H1 (cell line): ENCODE data around the gene COL20A1. TPM values are rescaled to one million over a fixed set of nuclear protein-coding genes. Genes with fewer than 3 reads are reported as not detected.

Source experiments
- CTCF ChIA-PET: fragments of 300-600 bp; sonication (Branson Sonifier 250); formaldehyde crosslinking; loops from one replicate; lab custom pipeline; 2021; ENCODE audit not compliant: partially characterized antibody; lab: Charles Lee
- POLR2A ChIA-PET: fragments of 300-600 bp; sonication (Branson Sonifier 250); formaldehyde crosslinking; loops from one replicate; lab custom pipeline; 2021; ENCODE audit warnings: inconsistent platforms; ENCODE audit not compliant: partially characterized antibody; lab: Charles Lee
- DNase-seq, 2 experiments: peaks; one replicate each; pipeline versions ENCODE4 v3.0.0 to v3.0.0-alpha.2; 2010 to 2022; ENCODE audit warnings: low spot score in 2 of 2, low read depth in 1 of 2, mixed read lengths in 1 of 2
- FAIRE-seq: peaks from 2 replicates; lab custom pipeline; 2011; peaks lifted over from hg19 to GRCh38; lab: Jason Lieb, UNC
- H2AFZ ChIP-seq: 2 replicates; pipeline ENCODE4 v1.8.1; 2012; ENCODE audit warnings: low read length, inconsistent platforms
- H2AK5ac ChIP-seq: 2 replicates; pipeline ENCODE4 v1.6.1; 2013; ENCODE audit warnings: low read depth, low read length
- H2BK120ac ChIP-seq: replicated peaks from 2 replicates; pipeline ENCODE3; 2013; ENCODE audit warnings: low read depth, low read length, inconsistent platforms
- H2BK12ac ChIP-seq: 2 replicates; pipeline ENCODE4 v1.6.1; 2013; ENCODE audit warnings: low read depth, low read length
- H2BK15ac ChIP-seq: 2 replicates; pipeline ENCODE4 v1.6.1; 2013; ENCODE audit warnings: low read length
- H2BK20ac ChIP-seq: 2 replicates; pipeline ENCODE4 v1.6.1; 2013; ENCODE audit warnings: low read length
- H2BK5ac ChIP-seq: 2 replicates; pipeline ENCODE4 v1.6.1; 2013; ENCODE audit warnings: low read depth, low read length
- H3K14ac ChIP-seq: 2 replicates; pipeline ENCODE4 v1.6.1; 2013; ENCODE audit warnings: inconsistent platforms; ENCODE audit not compliant: insufficient read length
- H3K18ac ChIP-seq: 2 replicates; pipeline ENCODE4 v1.6.1; 2013; ENCODE audit warnings: low read length; ENCODE audit errors: extremely low read depth
- H3K23ac ChIP-seq: 2 replicates; pipeline ENCODE4 v1.6.1; 2013; ENCODE audit warnings: inconsistent platforms; ENCODE audit not compliant: insufficient read length
- H3K23me2 ChIP-seq: 2 replicates; pipeline ENCODE4 v1.6.1; 2013; ENCODE audit warnings: low read depth, low read length
- H3K27ac ChIP-seq: 2 replicates; pipeline ENCODE4 v1.6.1; 2011; ENCODE audit warnings: low read depth, low read length, inconsistent platforms
- H3K27me3 ChIP-seq, 4 experiments: replicated peaks in 1 of 4; 1 replicate in 1 of 4; 2 replicates in 3 of 4; pipeline versions ENCODE4 v1.6.1 to v1.8.1; 2011 to 2013; ENCODE audit warnings: low read length in 3 of 4, mild to moderate bottlenecking in 3 of 4, inconsistent platforms in 2 of 4, mixed read lengths in 2 of 4, moderate library complexity in 1 of 4; ENCODE audit not compliant: control insufficient read depth in 3 of 4, insufficient read depth in 3 of 4; ENCODE audit errors: extremely low read depth in 1 of 4
- H3K36me3 ChIP-seq, 4 experiments: 2 replicates each; pipeline versions ENCODE4 v1.6.1 to v1.8.1; 2011 to 2013; ENCODE audit warnings: mild to moderate bottlenecking in 4 of 4, low read length in 3 of 4, moderate library complexity in 2 of 4, control low read depth in 1 of 4, inconsistent platforms in 1 of 4; ENCODE audit not compliant: insufficient read depth in 4 of 4, control insufficient read depth in 2 of 4
- H3K4ac ChIP-seq: replicated peaks from 2 replicates; pipeline ENCODE3; 2013; ENCODE audit warnings: low read length, low read depth, mixed read lengths, inconsistent platforms; ENCODE audit not compliant: insufficient read length
- H3K4me1 ChIP-seq, 4 experiments: replicated peaks in 1 of 4; 1 replicate in 1 of 4; 2 replicates in 3 of 4; pipeline versions ENCODE4 v1.6.1 to v1.8.1; 2011 to 2013; ENCODE audit warnings: low read length in 3 of 4, inconsistent platforms in 2 of 4, mixed read lengths in 1 of 4; ENCODE audit not compliant: insufficient read depth in 4 of 4, control insufficient read depth in 3 of 4
- H3K4me2 ChIP-seq, 2 experiments: 2 replicates each; pipeline versions ENCODE4 v1.6.1 to v1.8.1; 2011 to 2013; ENCODE audit warnings: low read depth in 2 of 2, low read length in 2 of 2, control low read depth in 1 of 2, inconsistent platforms in 1 of 2, mild to moderate bottlenecking in 1 of 2; ENCODE audit not compliant: insufficient read depth in 1 of 2
- H3K4me3 ChIP-seq, 4 experiments: fragments of 200-600, 300-600 bp in 1 of 4; sonication (generic), shearing (Covaris generic), sonication (Bioruptor Twin) in 1 of 4; 2 replicates each; pipeline versions ENCODE4 v1.5.1 to v1.8.1; 2011 to 2016; ENCODE audit warnings: low read length in 4 of 4, low read depth in 3 of 4, control low read depth in 2 of 4, inconsistent platforms in 2 of 4, mild to moderate bottlenecking in 2 of 4, mixed read lengths in 1 of 4, moderate library complexity in 1 of 4; ENCODE audit not compliant: insufficient read depth in 2 of 4; ENCODE audit errors: extremely low read depth in 1 of 4
- H3K56ac ChIP-seq: replicated peaks from 2 replicates; pipeline ENCODE3; 2013; ENCODE audit warnings: low read depth, mild to moderate bottlenecking, mixed read lengths, low read length, inconsistent platforms; ENCODE audit not compliant: insufficient read length
- H3K79me1 ChIP-seq: 2 replicates; pipeline ENCODE4 v1.6.1; 2013; ENCODE audit warnings: low read depth, low read length, control low read depth
- H3K79me2 ChIP-seq, 2 experiments: 2 replicates each; pipeline versions ENCODE4 v1.6.1 to v1.8.1; 2012 to 2013; ENCODE audit warnings: low read length in 2 of 2, mild to moderate bottlenecking in 2 of 2, inconsistent platforms in 1 of 2; ENCODE audit not compliant: insufficient read depth in 2 of 2, control insufficient read depth in 1 of 2
- H3K9ac ChIP-seq, 4 experiments: replicated peaks in 1 of 4; 1 replicate in 1 of 4; 2 replicates in 3 of 4; pipeline versions ENCODE4 v1.6.1 to v1.8.1; 2011 to 2013; ENCODE audit warnings: low read depth in 3 of 4, low read length in 3 of 4, control low read depth in 2 of 4, mild to moderate bottlenecking in 2 of 4, moderate library complexity in 2 of 4, inconsistent platforms in 1 of 4; ENCODE audit errors: extremely low read depth in 1 of 4
- H3K9me3 ChIP-seq, 2 experiments: 2 replicates each; pipeline versions ENCODE4 v1.6.1 to v1.8.1; 2012 to 2013; ENCODE audit warnings: mild to moderate bottlenecking in 2 of 2, moderate library complexity in 2 of 2, control low read depth in 1 of 2, inconsistent platforms in 1 of 2, low read depth in 1 of 2, low read length in 1 of 2, mixed read lengths in 1 of 2; ENCODE audit not compliant: insufficient read depth in 2 of 2
- H4K20me1 ChIP-seq, 2 experiments: replicated peaks in 1 of 2; 2 replicates each; pipeline versions ENCODE3 to v1.8.1; 2011 to 2013; ENCODE audit warnings: inconsistent platforms in 2 of 2, low read length in 2 of 2, mild to moderate bottlenecking in 1 of 2; ENCODE audit not compliant: insufficient read depth in 2 of 2, control insufficient read depth in 1 of 2
- H4K5ac ChIP-seq: 2 replicates; pipeline ENCODE4 v1.6.1; 2013; ENCODE audit warnings: low read length, low read depth, mixed read lengths, inconsistent platforms; ENCODE audit not compliant: insufficient read length
- H4K8ac ChIP-seq: 2 replicates; pipeline ENCODE4 v1.8.0; 2013; ENCODE audit warnings: mild to moderate bottlenecking, moderate library complexity, low read length, inconsistent platforms; ENCODE audit not compliant: insufficient read depth; ENCODE audit errors: extremely low read depth
- H4K91ac ChIP-seq: replicated peaks from 2 replicates; pipeline ENCODE3; 2013; ENCODE audit warnings: low read length, mixed read lengths, inconsistent platforms; ENCODE audit not compliant: insufficient read length
- BCL11A ChIP-seq, 2 experiments: IDR thresholded peaks; one replicate each; pipeline ENCODE4 v1.6.1; 2011; ENCODE audit warnings: low read depth in 2 of 2, low read length in 2 of 2, mild to moderate bottlenecking in 2 of 2
- CBX8 ChIP-seq: fragments of 300-800, 300-1000 bp; sonication (generic); IDR thresholded peaks from 2 replicates; pipeline ENCODE4 v1.7.1; 2016; ENCODE audit warnings: low read depth, low read length, borderline replicate concordance
- CHD1 ChIP-seq: IDR thresholded peaks from 2 replicates; pipeline ENCODE4 v1.6.1; 2012; ENCODE audit warnings: low read depth, low read length, improper control_type of control experiment
- CTBP2 ChIP-seq: IDR thresholded peaks from 2 replicates; pipeline ENCODE4 v1.7.0; 2011; ENCODE audit warnings: borderline replicate concordance, mild to moderate bottlenecking, moderate library complexity, mixed read lengths, low read length; ENCODE audit not compliant: insufficient read depth, insufficient read length
- E2F6 ChIP-seq: IDR thresholded peaks from 2 replicates; pipeline ENCODE4 v1.6.1; 2012; ENCODE audit warnings: inconsistent platforms
- HDAC2 ChIP-seq, 2 experiments: fragments of 300-600 bp in 1 of 2; sonication (generic) in 1 of 2; IDR thresholded peaks; 2 replicates each; pipeline ENCODE4 v1.6.1; 2011 to 2012; ENCODE audit warnings: low read depth in 2 of 2, low read length in 2 of 2, mild to moderate bottlenecking in 2 of 2, moderate library complexity in 2 of 2, borderline replicate concordance in 1 of 2, inconsistent platforms in 1 of 2
- KDM5A ChIP-seq: fragments of 200-600 bp; IDR thresholded peaks from 2 replicates; pipeline ENCODE4 v1.7.1; 2012; ENCODE audit warnings: mild to moderate bottlenecking, low read length, inconsistent platforms, mixed read lengths
- NRF1 ChIP-seq: IDR thresholded peaks from 2 replicates; pipeline ENCODE4 v1.6.1; 2011; ENCODE audit warnings: mild to moderate bottlenecking, low read depth, low read length, improper control_type of control experiment
- POLR2A ChIP-seq, 2 experiments: IDR thresholded peaks; 1 replicate in 1 of 2; 2 replicates in 1 of 2; pipeline ENCODE4 v1.6.1; 2011; ENCODE audit warnings: low read depth in 2 of 2, low read length in 2 of 2, mild to moderate bottlenecking in 2 of 2; ENCODE audit errors: control extremely low read depth in 1 of 2
- SAP30 ChIP-seq: fragments of 300-600 bp; sonication (generic); IDR thresholded peaks from 2 replicates; pipeline ENCODE4 v1.7.1; 2012; ENCODE audit warnings: low read length, moderate library complexity, mild to moderate bottlenecking, inconsistent platforms; ENCODE audit not compliant: insufficient read depth, insufficient replicate concordance
- TBP ChIP-seq: IDR thresholded peaks from 2 replicates; pipeline ENCODE4 v1.6.1; 2011; ENCODE audit warnings: low read depth, low read length, improper control_type of control experiment
- TCF12 ChIP-seq: IDR thresholded peaks from 2 replicates; pipeline ENCODE4 v1.6.1; 2011; ENCODE audit warnings: low read depth, mild to moderate bottlenecking, low read length
- WGBS, 2 experiments: shearing (Covaris generic) in 1 of 2; methylation state at CpG; one replicate each; pipeline versions ENCODE4 v1.1.6 to v1.1.7; 2013 to 2015; ENCODE audit warnings: low lambda C conversion rate in 2 of 2, mixed read lengths in 2 of 2, inconsistent platforms in 1 of 2, low coverage in 1 of 2, missing lambda C conversion rate in 1 of 2; ENCODE audit not compliant: insufficient replicate concordance in 2 of 2, insufficient coverage in 1 of 2, insufficient read length in 1 of 2; ENCODE audit errors: extremely low coverage in 1 of 2, missing lambda C conversion rate in 1 of 2; 5-methylcytosine and 5-hydroxymethylcytosine counted together
- polyA plus RNA-seq, 7 experiments: library from polyadenylated mRNA; depleted of rRNA in 3 of 7; stranded (reverse) in 5 of 7; unstranded in 2 of 7; fragments of >200 nt in 5 of 7; fragments of 200-250 nt in 2 of 7; gene quantifications; 1 replicate in 5 of 7; 2 replicates in 1 of 7; 4 replicates in 1 of 7; pipeline versions ENCODE4 v1.2.1 to v1.2.3, GENCODE V29; 2011 to 2013; ENCODE audit warnings: missing spikeins in 2 of 7, mixed read lengths in 2 of 7
- total RNA-seq: library from RNA; stranded (reverse); fragmentation: NEBNext Ultra II Directional; extraction: Animal tissue kit (Norgen Biotek cat#: 25700); gene quantifications from 2 replicates; pipeline ENCODE4 v1.2.1, GENCODE V29; 2021

The COL20A1 gene
- total and polyA plus RNA-seq, 2 of the 8 experiments (the other 6 are each of a cell fraction or from before 2014, with no cell fraction given), result 0.19 to 0.21 TPM

- ChIA-PET POLR2A (interaction anchor here (1.0 to 1.6 kb wide), 3 partner anchors 14 to 17 kb away, joined by 3 to 6 read pairs (median 3); partner anchors contain the start of gene COL20A1), CTCF (interaction anchor here (0.8 to 6.5 kb wide), 37 partner anchors 11 to 737 kb away, joined by 3 to 230 read pairs (median 6); partner anchors contain the start of genes ARFGAP1, CHRNA4 and COL20A1)
- no peak overlapping the region for H3K14ac ChIP-seq
- H4K91ac ChIP-seq, result no peak overlapping the region
- no peaks in the 10 kb centered on the region for H3K9me3 ChIP-seq
- H3K4me1 ChIP-seq, result no peaks in the 10 kb centered on the region; a peak in 2 of 7 replicates
- no peak overlapping the region for H3K18ac ChIP-seq
- DNase-seq (no peak), FAIRE-seq (no peak)
- whole genome bisulfite sequencing, 2 experiments, result 94% methylated on average over 27 of the region's 30 CpGs; no CpG with 5 or more reads in 1 of the 2 experiments
- no peak overlapping the region for H3K4me3 ChIP-seq
- H3K9ac ChIP-seq, result no peak overlapping the region
- H3K36me3 ChIP-seq, result no peaks in the 10 kb centered on the region; a peak in 1 of 8 replicates
- no peaks in the 10 kb centered on the region for H3K79me2 ChIP-seq
- no peak overlapping the region for H2BK20ac ChIP-seq
- H3K79me1 ChIP-seq, result no peaks in the 10 kb centered on the region
- no peaks in the 10 kb centered on the region for H3K27me3 ChIP-seq
- H3K4ac ChIP-seq, result no peak overlapping the region
- no peak overlapping the region for H2BK15ac ChIP-seq
- no peak overlapping the region for H3K56ac ChIP-seq
- H4K20me1 ChIP-seq, result no peaks in the 10 kb centered on the region
- no peaks in the 10 kb centered on the region for H3K23me2 ChIP-seq
- H4K8ac ChIP-seq, result no peak overlapping the region; the same call in 1 of the 2 replicates
- H3K27ac ChIP-seq, result no peak overlapping the region
- no peak overlapping the region for H3K4me2 ChIP-seq
- no peak overlapping the region for H3K23ac ChIP-seq
- no peak overlapping the region for H2AFZ ChIP-seq
- no peak overlapping the region for H2BK5ac ChIP-seq
- no peak overlapping the region for H4K5ac ChIP-seq
- peak overlapping the region; percentile 39; the same call in 1 of the 2 replicates for H2AK5ac ChIP-seq
- H2BK120ac ChIP-seq, result no peak overlapping the region
- 0 out of 2 replicates have a peak overlapping the region, but pooled peaks have one; percentile 27 for H2BK12ac ChIP-seq
- TF ChIP-seq TCF12, result no peak
- TF ChIP-seq NRF1, result no peak
- no peak for TF ChIP-seq TBP
- TF ChIP-seq HDAC2 (IDR thresholded peaks at IDR 0.05; ENCODE audit: borderline replicate concordance in 1 of 2, low read depth in 2 of 2, low read length in 2 of 2), result no peak
- no peak for TF ChIP-seq E2F6
- TF ChIP-seq POLR2A (IDR thresholded peaks at IDR 0.05; ENCODE audit: control extremely low read depth in 1 of 2, low read depth in 2 of 2, low read length in 2 of 2), result no peak
- no peak for TF ChIP-seq BCL11A (IDR thresholded peaks at IDR 0.05; ENCODE audit: low read depth in 2 of 2, low read length in 2 of 2)
- no peak for TF ChIP-seq SAP30
- no peak for TF ChIP-seq CBX8
- no peak for TF ChIP-seq CHD1
- no peak for TF ChIP-seq CTBP2
- no peak for TF ChIP-seq KDM5A
These were observed 15.4 kb downstream of the COL20A1 start for GRCh38 chr20:63308218-63308911.
